NCI-H2029 treated with DMSO at 0.1 percent for 48 hours (cell line): ENCODE data around the gene LMNA.
"Not testable (repeated sequence)": the region's sequence is repeated elsewhere in the genome, so short reads cannot be mapped to it uniquely, and the experiment has no call there.

Source experiments
- DNase-seq: peaks from one replicate; lab custom pipeline; 2025; lab: John Stamatoyannopoulos, UW

The LMNA gene

DNA sequence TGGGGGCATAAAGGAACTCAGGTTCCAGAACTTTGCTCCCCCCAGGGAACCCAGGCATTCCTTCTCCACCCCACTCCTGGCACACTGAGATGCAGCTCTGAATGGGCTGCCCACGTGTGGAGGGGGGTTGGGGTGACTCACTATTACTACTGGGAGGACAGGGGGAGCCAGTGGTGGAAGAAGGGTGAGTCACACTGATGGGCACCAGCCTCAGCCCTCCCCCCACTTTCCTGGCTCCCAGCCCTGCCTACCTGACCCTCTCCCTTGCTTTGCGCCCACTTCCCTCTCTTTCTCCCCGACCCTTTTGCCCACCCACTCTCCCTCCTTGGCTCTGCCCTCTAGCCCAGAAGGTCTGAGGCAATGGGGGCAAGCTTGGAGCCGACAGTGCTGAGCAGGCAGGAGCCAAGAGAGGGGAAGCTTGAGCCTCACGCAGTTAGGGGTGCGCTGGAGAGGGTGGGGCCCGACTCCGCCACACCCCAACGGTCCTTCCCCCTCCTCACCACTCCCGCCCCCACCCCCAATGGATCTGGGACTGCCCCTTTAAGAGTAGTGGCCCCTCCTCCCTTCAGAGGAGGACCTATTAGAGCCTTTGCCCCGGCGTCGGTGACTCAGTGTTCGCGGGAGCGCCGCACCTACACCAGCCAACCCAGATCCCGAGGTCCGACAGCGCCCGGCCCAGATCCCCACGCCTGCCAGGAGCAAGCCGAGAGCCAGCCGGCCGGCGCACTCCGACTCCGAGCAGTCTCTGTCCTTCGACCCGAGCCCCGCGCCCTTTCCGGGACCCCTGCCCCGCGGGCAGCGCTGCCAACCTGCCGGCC lies at the start of gene LMNA:
Gene LMNA (plus strand): TSS at position 611 of the 818 bp plus-strand sequence. CDS start 208 bp downstream, outside the sequence.
- peak; percentile 33 for DNase-seq

DNA sequence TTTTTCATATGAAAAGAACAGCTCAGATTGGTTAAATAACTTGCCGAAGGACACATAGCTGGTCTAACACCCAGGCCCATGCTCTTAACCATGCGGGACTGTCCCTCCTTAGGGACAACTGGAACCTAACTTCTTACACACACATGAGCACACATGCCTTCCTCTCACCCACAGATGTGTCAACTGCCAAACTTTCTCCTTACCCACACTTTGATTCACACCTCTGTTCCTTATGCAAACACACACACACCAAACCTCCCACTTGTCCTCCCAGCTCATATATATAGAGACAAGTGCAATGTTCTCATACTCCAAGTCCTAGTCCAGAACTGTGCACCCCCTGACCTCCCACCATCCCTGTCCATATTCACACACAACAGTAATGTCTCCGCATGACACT lies 49.3 kb upstream of the LMNA start:
- no peak for DNase-seq

DNA sequence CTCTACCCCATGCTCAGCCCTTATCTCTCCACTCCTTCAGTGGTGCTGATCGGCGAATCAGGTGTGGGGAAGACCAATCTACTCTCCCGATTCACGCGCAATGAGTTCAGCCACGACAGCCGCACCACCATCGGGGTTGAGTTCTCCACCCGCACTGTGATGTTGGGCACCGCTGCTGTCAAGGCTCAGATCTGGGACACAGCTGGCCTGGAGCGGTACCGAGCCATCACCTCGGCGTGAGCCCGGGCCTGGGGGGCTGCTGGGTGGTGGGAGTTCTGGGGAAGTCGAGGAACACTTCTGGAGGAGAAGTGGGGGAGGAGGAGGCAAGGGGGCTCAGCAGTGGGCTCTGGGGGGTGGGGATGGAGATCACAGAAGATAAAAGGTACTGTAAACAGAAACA lies 48.6 kb upstream of the LMNA start:
- DNase-seq = no peak

DNA sequence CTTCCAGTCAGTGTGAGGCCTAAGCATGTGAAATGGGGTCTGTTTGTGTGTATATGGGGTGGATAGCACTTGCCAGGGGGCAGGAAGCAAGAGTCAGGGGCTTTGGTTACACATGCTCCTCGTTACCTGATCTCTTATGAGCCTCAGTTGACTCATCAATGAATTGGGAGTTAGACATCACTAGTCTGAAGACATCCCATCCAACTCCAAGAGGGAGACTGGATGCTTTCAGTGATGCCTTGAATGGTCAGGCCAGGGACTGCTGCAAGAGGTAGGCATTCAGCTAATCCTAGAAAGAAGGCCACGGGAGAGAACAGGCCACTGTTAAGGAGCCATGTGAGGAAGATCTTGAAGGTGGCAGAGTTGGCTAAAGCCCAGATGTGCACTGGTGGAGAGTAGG lies 47.2 kb upstream of the LMNA start:
- no peak for DNase-seq

GRCh38 chr1:156069490-156070455 lies 44.7 kb upstream of the LMNA start:
- no peak for DNase-seq

- DNase-seq = peak; percentile 35
These were observed 44.0 kb upstream of the LMNA start for GRCh38 chr1:156070548-156070947.

- not testable (repeated sequence) for DNase-seq
These were observed 43.1 kb upstream of the LMNA start for GRCh38 chr1:156071332-156071816.

GRCh38 chr1:156072251-156072650 lies 42.3 kb upstream of the LMNA start:
- DNase-seq = no peak

GRCh38 chr1:156073110-156073687 lies 41.3 kb upstream of the LMNA start:
- DNase-seq = no peak

DNA sequence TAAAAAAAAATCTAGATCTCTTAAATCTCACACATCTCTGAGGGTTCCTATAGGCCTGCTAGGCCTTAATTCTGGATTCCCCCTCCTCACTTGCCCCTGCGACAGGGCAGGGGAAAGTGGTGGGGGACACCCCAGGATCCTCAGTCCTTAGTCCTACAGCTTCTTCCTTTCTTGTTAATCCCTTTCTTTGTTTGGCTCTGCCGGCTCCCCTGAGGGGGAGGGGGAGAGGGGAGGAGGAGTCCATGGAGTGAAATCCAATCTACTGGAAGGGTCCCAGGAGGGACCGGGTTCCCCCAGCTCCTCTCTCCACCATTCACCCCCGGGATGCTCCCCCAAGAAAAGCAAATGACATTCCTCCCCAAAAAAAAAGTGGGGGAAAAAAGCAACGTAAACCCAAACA lies 40.8 kb upstream of the LMNA start:
- no peak for DNase-seq

GRCh38 chr1:156074661-156075060 lies 39.9 kb upstream of the LMNA start:
- no peak for DNase-seq

GRCh38 chr1:156075162-156075561 lies 39.3 kb upstream of the LMNA start:
- DNase-seq = no peak

DNA sequence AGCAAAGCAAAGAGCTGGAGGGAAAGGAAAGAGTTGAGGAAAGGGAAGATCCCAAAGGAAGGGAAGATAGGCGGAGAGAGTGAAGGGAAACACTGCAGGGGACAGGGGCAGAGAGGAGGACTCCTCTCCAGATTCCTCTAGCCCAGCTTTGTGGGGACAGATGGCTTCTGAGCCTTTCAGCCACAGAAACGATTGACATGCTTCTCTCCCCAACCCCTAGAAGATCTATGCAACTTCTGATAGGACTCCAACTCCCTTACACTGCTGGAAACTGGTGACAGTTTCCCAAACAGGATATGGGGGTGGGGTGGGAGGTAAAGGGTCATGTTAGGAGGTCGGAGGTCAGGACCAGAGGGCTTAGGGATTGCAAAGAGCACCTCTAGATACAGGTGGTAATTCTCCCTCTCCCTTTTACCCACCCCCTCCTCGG lies 38.7 kb upstream of the LMNA start:
- no peak for DNase-seq

- DNase-seq = no peak
These were observed 37.7 kb upstream of the LMNA start for GRCh38 chr1:156076609-156077429.

DNA sequence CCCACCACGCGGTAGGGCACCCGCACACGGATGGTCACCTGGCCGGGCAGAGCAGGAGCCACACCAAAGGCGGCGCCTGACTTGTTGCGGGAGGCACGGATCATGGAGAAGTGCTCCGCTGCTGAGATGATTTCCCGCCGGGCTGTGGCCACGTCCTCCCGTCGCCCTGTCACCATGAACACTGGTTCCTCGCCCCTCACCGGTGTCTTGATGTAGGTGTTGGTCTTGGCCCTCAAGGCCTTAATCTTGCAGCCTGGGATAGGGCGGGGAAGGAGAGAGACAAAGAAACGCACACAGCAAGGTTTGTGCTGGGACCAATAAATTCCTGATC lies 37.1 kb upstream of the LMNA start:
- no peak for DNase-seq

DNA sequence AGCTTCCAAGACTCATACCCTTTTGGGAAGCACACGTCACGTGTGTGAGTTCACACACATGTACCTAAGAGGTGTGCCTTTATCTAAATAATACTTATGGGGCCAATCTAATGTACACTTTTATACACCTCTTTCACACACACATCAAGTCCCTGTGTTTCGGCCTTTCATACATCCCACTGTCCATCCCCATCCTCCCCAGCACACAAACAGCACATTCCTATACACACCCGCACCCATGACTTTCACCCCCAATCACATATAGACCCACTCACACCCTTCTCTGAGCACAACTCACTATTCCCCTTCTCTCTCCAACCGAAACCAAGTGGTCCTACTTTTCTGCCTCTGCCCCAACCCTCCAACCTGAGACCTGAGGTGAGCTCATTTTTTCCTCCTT lies 35.8 kb upstream of the LMNA start:
- DNase-seq = no peak

- DNase-seq = no peak
These were observed 34.7 kb upstream of the LMNA start for GRCh38 chr1:156079762-156080161.

DNA sequence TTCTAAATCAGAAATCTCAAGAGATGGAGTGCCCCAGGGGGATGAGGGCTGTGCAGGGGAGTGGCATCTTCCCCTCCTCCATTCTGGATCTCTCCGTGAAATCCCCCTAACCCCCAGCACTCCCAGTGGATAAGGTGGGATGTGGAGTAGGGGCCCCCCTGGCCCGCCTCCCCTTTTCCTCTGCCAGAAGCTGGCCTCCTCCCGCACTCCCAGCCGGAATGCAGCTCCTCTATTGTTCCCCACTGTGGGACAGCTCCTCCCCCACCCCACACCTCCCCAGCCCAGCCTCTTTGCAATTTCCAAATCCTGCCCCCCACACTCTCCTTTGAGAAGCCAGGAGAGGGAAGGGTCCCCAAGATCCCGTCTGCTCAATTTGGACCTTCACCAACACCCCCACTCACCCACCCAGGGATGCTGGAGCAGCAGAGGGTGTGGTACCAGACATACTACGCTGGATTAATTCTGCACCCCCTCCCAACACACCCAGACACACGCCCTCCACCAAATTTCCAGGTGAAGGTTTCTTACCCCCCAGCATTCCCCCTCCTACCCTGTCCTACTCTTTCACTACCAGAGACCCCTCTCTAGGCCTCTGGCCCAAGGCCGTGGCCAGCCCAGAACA lies 34.2 kb upstream of the LMNA start:
- no peak for DNase-seq

DNA sequence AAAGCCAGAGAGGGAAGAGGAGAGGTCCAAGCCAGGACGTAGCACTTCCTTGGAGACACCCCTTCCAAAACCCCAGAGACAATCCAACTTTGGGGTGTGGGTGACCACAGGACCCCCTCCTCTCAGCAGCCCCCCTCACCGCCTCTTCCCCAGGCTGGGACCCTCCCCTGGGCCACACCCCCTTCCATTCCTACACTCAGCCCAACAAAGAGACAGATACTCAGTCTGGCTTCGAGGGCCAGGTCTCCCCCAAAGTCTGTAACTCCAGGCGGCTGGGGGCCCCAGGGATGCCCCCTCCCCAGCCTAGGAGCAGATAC lies 33.7 kb upstream of the LMNA start:
- no peak for DNase-seq

DNA sequence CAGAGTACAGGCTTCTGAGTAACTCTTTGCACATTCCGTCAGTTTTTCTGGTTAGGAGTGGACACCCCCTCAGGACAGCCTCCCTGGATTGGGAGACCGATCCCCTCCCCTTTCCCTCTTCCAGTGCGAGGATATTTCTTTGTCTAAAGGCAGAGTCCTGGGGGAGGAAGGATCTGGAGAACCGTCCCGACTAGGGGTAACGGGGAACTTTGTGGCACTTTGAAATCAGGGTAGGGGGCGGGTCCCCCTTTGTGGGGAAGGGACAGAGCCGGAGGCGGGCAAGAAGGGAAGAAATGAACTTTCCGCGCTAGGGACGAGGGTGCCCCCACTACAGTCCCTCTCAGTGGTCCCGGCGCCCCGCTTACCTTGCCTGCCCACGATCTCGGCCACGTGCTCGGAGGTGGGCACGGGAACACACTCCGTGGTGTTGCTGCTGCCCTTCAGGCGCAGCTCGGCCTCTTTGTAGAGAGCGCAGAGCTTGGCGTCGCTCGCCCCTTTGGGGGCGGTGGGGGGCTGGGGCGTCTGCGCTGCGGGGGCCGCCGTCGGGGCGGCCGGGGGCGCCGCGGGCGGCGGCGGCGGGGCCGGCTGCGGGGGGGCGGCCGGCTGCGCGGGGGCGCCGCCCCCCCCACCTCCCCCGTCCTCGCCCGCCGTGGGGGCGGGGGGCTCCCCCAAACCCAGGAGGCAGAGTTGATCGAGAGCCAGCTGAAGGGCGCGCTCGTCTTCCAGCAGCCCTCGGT lies 33.2 kb upstream of the LMNA start:
- DNase-seq = no peak

- no peak for DNase-seq
These were observed 32.6 kb upstream of the LMNA start for GRCh38 chr1:156081917-156082308.
